ENCODE measurements around the gene AMBP.
A peak's percentile ranks its signal among the peaks of the same experiment; 100 is the strongest.
"Not testable (repeated sequence)": the region's sequence is repeated elsewhere in the genome, so short reads cannot be mapped to it uniquely, and the experiment has no call there.

Gene AMBP

GRCh38 chr9:114049441-114050225 is 28.5 kb downstream of the AMBP start:
- DNase-seq = no peak

DNA sequence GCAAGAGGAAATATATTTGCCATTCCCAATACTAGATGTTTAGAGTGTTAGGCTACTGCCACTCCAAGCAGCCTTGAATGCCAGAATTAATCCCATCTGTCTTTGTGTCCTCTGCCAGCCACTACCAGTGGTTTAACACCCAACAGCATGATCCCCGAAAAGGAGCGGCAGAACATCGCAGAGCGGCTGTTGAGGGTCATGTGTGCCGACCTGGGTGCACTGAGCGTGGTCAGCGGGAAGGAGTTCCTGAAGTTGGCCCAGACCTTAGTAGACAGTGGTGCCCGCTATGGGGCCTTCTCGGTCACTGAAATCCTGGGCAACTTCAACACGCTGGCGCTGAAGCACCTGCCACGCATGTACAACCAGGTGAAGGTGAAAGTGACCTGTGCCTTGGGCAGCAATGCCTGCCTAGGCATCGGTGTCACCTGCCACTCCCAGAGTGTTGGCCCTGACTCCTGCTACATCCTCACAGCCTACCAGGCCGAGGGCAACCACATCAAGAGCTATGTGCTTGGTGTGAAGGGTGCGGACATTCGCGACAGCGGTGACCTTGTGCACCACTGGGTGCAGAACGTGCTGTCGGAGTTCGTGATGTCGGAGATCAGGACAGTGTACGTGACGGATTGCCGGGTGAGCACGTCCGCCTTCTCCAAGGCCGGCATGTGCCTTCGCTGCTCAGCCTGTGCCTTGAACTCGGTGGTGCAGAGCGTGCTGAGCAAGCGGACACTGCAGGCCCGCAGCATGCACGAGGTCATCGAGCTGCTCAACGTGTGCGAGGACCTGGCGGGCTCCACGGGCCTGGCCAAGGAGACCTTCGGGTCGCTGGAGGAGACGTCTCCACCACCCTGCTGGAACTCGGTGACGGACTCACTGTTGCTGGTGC is 29.3 kb downstream of the AMBP start:
- peak; percentile 15 for DNase-seq

DNA sequence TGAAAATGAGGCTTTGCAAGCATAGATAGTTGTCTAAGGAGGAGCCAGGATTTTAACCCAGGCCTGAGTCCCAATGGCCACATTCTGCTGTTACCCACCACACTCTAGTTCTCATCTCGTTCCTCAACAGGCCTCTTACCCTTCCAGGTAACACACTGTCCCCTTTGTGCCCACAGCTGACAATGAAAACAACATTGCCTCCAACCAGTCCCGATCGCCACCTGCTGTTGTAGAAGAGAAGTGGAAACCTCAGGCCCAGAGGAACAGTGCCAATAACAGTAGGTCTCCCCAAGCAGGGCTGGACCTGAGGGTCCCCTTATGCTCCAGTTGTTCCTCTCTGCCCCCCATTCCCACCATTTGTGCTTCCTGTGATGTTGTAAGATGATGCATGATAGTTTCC is 30.4 kb downstream of the AMBP start:
- peak; percentile 18 for DNase-seq

DNA sequence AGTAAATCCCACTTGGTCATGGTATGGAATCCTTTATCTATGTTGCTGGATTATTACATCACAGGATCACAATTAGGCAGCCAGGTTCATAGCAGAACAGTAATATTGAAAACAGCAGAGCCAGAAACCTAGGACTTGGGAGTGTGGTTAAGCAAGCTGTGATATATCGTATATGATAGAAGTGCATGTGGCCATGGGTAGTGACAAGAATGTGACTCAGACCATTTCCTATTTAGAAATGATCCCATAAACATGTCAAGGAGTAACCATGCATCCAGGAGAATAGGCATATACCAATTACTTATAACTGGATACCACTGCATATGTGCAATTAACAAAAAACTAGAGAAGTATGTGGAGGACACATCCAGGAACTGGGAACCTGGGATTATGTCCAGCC is 31.2 kb downstream of the AMBP start:
- DNase-seq = no peak

- no peak for DNase-seq
These were observed 31.8 kb downstream of the AMBP start for GRCh38 chr9:114046237-114046755.

DNA sequence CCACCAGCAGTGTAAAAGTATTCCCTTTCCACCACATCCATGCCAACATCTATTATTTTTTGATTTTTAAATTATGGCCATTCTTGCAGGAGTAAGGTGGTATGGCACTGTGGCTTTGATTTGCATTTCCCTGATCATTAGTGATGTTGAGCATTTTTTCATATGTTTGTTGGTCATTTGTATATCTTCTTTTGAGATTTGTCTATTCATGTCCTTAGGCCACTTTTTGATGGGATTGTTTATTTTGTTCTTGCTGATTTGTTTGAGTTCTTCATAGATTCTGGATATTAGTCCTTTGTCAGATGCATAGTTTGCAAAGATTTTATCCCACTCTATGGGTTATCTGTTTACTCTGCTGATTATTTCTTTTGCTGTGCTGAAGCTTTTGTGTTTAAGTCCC is 34.4 kb downstream of the AMBP start:
- not testable (repeated sequence) for DNase-seq

- DNase-seq = no peak
These were observed 38.6 kb downstream of the AMBP start for GRCh38 chr9:114039484-114039883.

GRCh38 chr9:114038724-114039313 is 39.3 kb downstream of the AMBP start:
- DNase-seq = no peak

GRCh38 chr9:114037961-114038723 is 40.0 kb downstream of the AMBP start:
- peak; percentile 10 for DNase-seq

DNA sequence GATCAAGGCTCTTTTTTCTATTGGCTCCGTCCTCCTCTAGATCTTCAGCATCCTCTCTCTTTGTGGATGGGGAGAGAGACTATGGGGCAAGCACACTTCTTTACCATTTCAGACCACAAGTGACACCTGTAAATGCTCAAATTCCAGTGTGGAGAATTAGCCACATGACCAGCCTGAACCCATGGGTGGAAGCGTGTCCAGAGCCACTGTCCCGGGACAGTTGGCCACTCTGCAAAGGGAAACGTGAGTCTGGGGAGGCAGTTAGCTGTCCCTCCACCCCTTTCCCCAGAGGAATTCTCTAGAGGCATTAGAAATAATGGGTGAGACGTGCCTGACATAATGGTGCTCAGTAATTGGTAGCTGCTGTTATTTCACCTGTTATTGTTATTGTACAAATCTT is 40.9 kb downstream of the AMBP start:
- no peak for DNase-seq

GRCh38 chr9:114035845-114036801 is 42.0 kb downstream of the AMBP start:
- peak; percentile 8 for DNase-seq

GRCh38 chr9:114035221-114035844 is 42.8 kb downstream of the AMBP start:
- DNase-seq = no peak

DNA sequence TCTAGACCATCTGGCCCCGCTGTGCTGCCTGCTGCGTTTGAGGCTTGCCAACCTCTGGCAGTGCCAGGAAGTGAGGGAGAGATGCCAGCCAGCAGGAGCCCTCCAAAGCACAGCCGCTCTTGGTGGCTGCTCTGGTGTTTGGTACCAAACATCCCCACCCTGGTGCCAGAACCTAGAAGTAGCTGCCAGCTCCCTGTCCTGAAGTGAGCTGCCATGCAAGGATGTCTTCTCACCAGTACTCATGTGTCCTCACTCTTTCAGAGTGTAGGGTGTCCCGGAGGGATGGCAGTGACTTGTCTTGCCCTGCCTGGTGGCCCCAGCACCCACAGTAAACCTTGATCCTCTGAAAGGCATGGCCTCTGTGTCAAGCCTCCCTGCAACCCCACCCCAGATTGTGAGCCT is 43.4 kb downstream of the AMBP start:
- no peak for DNase-seq

- DNase-seq = no peak
These were observed 43.9 kb downstream of the AMBP start for GRCh38 chr9:114034196-114034595.

GRCh38 chr9:114033397-114034103 is 44.5 kb downstream of the AMBP start:
- DNase-seq = no peak

GRCh38 chr9:114031948-114032840 is 45.9 kb downstream of the AMBP start:
- DNase-seq = no peak

- DNase-seq = no peak
These were observed 47.0 kb downstream of the AMBP start for GRCh38 chr9:114031037-114031630.

DNA sequence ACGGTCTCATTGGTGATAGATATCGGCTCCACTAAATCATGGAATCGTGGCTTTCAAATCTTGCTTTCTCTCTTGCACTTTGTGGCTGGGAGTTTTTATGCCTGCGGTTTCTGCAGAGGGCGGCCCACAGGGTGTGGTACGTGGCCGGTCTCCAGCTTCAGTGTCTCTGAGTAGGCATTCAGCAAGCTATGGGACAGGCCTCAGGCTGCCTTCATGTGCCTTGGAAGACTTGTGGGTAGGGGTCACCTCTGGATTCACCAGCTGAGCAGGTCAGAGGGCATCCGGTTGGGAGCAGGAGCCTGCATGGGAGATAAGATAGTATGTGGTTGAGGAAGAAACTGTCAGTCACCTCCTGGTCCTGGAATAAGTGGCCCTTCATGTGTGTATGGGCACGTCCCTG is 47.7 kb downstream of the AMBP start:
- DNase-seq = no peak
